T1000 (cell line): ENCODE data around the gene SDK2.

Experiments used
- DNase-seq: peaks from one replicate; lab custom pipeline; 2025; ENCODE audit warnings: mixed read lengths; lab: John Stamatoyannopoulos, UW

The SDK2 gene

GRCh38 chr17:73390221-73390620 is 254.0 kb downstream of the SDK2 start:
- DNase-seq, result no peak

GRCh38 chr17:73389411-73389810 is 254.8 kb downstream of the SDK2 start:
- no peak for DNase-seq

GRCh38 chr17:73388578-73388905 is 255.7 kb downstream of the SDK2 start:
- no peak for DNase-seq

GRCh38 chr17:73387746-73388577 is 256.3 kb downstream of the SDK2 start:
- DNase-seq, result no peak

GRCh38 chr17:73386561-73386960 is 257.7 kb downstream of the SDK2 start:
- DNase-seq, result no peak

- DNase-seq, result no peak
Measured at GRCh38 chr17:73384926-73385325, 259.3 kb downstream of the SDK2 start.

- DNase-seq, result no peak
Measured at GRCh38 chr17:73380439-73381106, 263.7 kb downstream of the SDK2 start.

GRCh38 chr17:73379826-73380225 is 264.4 kb downstream of the SDK2 start:
- no peak for DNase-seq

- DNase-seq, result no peak
Measured at GRCh38 chr17:73378974-73379470, 265.2 kb downstream of the SDK2 start.

- DNase-seq, result no peak
Measured at GRCh38 chr17:73376636-73377035, 267.6 kb downstream of the SDK2 start.

- no peak for DNase-seq
Measured at GRCh38 chr17:73376152-73376551, 268.1 kb downstream of the SDK2 start.

- no peak for DNase-seq
Measured at GRCh38 chr17:73371836-73372235, 272.4 kb downstream of the SDK2 start.

GRCh38 chr17:73371285-73371684 is 273.0 kb downstream of the SDK2 start:
- DNase-seq, result peak; percentile 21

GRCh38 chr17:73369817-73370490 is 274.3 kb downstream of the SDK2 start:
- DNase-seq, result peak; percentile 66

GRCh38 chr17:73369111-73369521 is 275.1 kb downstream of the SDK2 start:
- DNase-seq, result no peak

GRCh38 chr17:73368085-73368631 is 276.1 kb downstream of the SDK2 start:
- no peak for DNase-seq

- no peak for DNase-seq
Measured at GRCh38 chr17:73365906-73366623, 278.2 kb downstream of the SDK2 start.

GRCh38 chr17:73365301-73365874 is 278.9 kb downstream of the SDK2 start:
- DNase-seq, result no peak

GRCh38 chr17:73364155-73364522 is 280.1 kb downstream of the SDK2 start:
- no peak for DNase-seq

GRCh38 chr17:73363442-73364154 is 280.6 kb downstream of the SDK2 start:
- no peak for DNase-seq

- DNase-seq, result no peak
Measured at GRCh38 chr17:73362697-73363096, 281.5 kb downstream of the SDK2 start.
